ENCODE measurements around the gene VKORC1L1.

DNA sequence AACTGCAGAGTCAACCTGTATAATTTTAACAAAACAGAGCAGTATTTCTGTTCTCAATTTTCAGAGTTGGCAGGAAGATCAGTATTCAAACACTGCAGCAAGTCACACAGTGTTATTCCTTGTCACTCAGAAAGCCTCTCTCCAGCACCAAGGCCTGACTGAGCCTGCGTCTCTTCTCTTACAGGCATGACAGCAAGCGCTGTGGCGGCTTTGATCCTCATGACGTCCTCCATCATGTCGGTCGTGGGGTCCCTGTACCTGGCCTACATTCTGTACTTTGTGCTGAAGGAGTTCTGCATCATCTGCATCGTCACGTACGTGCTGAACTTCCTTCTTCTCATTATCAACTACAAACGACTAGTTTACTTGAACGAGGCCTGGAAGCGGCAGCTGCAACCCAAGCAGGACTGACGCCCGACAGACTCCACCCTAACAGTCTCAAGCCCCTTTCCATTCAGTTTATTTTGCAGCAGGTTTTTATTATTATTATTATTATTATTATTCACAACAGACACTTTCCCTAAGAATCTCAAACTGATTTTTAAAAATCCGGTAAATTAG is 81.1 kb downstream of the VKORC1L1 start:
- TF ChIP-seq, protein P1, sequence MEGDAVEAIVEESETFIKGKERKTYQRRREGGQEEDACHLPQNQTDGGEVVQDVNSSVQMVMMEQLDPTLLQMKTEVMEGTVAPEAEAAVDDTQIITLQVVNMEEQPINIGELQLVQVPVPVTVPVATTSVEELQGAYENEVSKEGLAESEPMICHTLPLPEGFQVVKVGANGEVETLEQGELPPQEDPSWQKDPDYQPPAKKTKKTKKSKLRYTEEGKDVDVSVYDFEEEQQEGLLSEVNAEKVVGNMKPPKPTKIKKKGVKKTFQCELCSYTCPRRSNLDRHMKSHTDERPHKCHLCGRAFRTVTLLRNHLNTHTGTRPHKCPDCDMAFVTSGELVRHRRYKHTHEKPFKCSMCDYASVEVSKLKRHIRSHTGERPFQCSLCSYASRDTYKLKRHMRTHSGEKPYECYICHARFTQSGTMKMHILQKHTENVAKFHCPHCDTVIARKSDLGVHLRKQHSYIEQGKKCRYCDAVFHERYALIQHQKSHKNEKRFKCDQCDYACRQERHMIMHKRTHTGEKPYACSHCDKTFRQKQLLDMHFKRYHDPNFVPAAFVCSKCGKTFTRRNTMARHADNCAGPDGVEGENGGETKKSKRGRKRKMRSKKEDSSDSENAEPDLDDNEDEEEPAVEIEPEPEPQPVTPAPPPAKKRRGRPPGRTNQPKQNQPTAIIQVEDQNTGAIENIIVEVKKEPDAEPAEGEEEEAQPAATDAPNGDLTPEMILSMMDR (IDR thresholded peaks at IDR 0.05) = no peak
- TF ChIP-seq POLR2A (IDR thresholded peaks at IDR 0.05) = no peak

Measured in adrenal gland (tissue), 5 donors.